NCI-H510A (cell line): ENCODE data around the gene SLC12A7.

Experiments
- DNase-seq: peaks from one replicate; lab custom pipeline; 2025; lab: John Stamatoyannopoulos, UW

The SLC12A7 gene

DNA sequence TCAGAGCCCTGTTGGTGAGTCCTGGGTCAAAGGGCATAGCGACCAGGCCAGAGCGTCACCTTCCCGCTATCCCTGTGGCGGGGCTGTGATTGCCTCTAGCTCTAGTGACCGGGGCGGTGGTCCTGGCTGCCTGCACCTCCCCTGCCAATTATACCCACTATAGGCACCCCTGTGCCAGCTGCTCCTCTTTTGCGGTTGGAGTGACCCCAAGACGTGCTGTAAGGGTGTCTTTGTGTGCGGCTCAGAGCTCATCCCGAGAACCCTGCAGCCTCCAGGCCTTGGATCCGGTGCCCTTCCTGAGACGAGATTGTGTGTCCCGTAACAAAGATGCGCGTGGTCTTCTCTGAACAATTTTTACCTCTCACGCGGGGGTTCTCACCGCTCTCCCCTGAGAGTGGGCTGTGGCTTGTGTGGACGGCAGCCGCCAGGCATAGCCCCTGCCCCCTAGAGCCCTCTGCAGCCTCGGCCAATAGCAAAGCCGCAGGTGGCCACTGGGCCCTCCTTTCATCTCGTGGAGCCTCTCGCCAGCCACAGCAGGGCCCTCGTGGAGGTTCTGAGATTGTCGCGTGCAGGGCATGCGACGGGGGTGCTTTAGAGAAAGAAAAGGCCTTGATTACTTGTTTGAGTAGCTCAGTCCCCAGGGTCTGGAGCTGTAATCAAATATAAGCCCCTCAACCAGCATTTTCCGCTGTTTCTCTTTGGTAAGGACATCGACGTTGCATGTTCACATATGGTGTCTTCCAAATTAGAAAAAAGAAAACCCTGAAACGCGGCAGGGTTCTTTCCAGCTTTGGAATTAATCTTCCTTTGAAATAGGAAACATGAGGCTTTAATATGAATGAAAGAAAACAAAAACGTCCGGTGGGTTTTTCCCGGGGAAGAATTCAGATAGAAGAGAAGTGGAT, 92.6 kb downstream of the SLC12A7 start:
- no peak for DNase-seq

- DNase-seq = no peak
Observed at GRCh38 chr5:1018596-1018995, 93.3 kb downstream of the SLC12A7 start.

- DNase-seq = no peak
Observed at GRCh38 chr5:1017691-1018455, 94.0 kb downstream of the SLC12A7 start.

DNA sequence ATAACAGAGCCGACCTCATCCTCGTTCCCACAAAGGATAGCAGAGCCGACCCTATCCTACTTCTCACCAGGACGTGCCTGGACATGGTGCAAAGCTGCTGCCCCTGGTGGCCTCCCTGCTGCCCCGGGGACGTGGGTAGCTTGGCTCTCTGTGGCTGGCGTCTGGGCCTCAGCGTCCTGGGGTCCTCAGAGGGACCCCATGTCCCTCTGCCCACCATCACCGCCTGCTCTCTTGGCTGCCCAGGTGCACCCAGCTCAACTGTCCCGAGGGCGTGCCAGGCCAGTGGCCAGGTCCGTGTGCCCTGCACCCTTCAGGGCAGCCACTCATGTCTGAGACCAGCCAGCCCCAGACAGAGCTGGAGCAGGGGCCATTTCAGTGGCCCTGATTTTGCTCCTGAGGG, 94.8 kb downstream of the SLC12A7 start:
- DNase-seq = no peak

- no peak for DNase-seq
Observed at GRCh38 chr5:1016476-1016875, 95.4 kb downstream of the SLC12A7 start.

DNA sequence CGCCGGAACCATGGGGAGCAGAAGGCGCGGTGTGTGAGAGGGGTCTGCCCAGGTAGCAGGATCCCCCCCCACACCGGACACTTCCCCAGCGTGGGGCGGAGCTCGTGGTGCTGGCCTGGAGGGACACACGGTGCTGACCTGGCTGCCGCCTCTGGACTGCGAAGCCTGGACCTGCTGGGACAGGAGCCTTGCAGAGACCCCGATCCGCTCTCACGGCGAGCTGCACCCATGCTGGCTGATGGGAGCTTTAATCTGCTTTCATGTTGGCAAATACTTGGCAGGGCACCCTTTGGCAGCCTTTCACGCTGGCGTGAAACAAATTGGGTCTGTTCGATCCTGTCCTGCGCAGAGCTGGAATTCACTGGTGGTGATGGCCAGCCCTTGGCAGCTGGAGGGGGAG, 95.8 kb downstream of the SLC12A7 start:
- no peak for DNase-seq

DNA sequence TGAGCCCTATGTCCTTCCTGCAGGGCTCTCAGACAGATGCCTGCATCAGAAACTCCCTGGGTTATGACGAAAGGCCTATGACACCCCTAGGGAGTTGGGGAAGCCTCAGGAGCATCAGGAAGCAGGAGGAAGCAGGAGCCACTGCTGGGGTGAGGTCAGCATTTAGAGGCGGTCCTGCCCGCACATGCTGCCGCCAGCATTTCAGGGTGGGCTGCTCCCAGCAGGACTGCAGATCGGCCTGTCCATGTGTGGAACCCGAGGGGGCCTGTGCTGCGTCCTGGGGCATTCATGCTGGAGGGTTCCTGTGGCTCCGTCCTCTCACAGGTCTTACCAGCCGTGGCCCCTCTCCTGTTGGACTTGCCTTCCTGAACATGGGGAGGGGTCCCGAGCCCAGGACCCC, 96.4 kb downstream of the SLC12A7 start:
- no peak for DNase-seq

DNA sequence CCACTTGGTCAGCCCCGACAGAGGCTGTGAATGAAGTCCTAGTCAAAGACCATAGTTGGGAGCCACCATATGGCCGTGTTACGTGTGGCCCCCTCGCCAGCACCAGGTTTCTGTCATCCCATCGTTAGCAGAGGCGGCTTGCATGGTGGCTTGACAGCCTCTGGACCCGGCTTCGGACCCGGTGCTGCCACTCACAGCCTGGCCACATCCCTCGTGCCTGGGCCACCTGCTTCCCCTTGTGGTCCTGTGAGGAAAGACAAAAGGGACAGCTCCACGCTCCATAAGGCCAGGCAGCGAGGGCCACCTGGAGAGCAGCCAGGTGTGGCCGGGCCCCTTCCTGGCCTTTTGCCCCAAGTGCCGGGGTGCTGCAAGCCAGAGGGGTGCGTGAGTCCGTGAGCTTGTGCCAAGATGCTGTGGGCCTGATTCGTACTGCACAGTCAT, 97.1 kb downstream of the SLC12A7 start:
- no peak for DNase-seq

GRCh38 chr5:1014346-1014745, 97.5 kb downstream of the SLC12A7 start:
- DNase-seq = no peak

- DNase-seq = no peak
Observed at GRCh38 chr5:1013948-1014301, 97.9 kb downstream of the SLC12A7 start.

GRCh38 chr5:1013238-1013947, 98.5 kb downstream of the SLC12A7 start:
- DNase-seq = no peak

- no peak for DNase-seq
Observed at GRCh38 chr5:1012900-1013237, 99.0 kb downstream of the SLC12A7 start.

DNA sequence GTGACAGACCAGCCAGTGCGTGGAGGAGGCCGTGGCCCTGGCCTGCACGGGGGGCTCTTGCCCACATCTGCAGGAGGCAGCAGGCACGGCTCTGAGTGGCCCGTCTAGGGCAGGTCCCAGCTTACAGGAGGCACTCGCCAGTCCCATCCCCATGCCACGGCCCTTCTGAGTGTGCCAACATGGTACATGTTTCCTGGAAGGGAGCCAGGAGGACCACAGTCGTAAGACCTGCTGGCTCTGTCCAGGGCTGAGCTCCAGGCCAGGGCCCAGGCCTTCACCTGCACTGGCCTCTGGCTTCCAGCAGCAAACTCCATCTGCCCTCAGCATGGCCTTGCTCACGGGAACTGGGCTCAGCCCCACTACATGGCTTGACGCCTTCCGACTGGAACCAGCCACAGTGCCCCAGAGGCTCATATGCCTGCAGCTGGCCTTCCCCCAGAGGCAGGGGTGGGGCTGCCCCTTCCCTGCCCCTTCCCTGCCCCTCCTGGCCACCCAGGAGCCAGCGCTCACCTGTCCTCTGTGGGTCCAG, 99.5 kb downstream of the SLC12A7 start:
- DNase-seq = no peak

DNA sequence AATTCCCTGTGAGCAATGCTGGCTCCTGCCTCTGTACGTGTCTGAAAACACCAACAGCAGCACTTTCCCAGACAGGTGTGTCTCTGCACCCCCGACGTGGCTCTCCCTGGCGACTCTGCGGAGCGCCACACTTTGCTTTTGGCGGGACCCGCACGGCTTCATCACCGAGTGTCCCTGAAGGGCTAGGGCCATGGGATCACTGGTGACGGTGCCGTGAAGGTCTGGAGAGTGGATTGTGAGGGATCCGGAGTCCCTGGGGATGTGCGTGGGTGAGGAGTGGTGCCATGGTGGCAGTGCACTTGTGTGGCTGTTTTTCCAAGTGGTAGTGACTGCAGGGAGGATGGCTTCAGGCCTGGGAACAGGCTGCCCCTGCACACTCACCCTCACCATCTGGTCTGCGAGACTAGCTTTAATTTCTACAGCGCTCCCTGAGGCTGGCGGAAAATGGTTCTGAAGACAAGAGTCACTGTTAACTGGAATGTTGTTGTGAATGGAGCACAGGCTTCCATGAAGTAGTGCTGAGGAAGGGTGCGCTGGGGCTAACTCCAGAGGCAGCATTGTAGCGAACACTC, 100.0 kb downstream of the SLC12A7 start:
- DNase-seq = no peak

GRCh38 chr5:1011226-1011631, 100.6 kb downstream of the SLC12A7 start:
- DNase-seq = peak; percentile 72

DNA sequence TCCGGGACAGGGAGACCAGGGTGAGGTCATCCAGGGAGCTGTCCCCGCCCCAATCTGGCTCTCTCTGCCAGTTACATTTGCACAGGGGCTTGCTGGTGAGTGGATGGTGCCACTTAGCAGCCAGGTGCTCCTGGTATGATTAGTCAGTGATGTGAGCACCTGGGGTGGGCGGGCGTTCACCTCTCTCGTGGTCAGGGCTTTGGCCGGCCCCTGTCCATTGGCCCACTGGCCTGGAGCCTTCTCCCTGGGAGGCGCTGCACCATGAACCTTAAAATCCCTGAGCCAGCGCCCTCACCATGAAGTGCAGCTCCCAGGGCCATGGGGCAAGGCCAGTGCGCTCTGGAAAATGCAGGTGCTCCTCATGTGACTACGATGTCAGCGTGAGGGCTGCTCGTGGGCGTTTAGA, 101.2 kb downstream of the SLC12A7 start:
- DNase-seq = peak; percentile 66

DNA sequence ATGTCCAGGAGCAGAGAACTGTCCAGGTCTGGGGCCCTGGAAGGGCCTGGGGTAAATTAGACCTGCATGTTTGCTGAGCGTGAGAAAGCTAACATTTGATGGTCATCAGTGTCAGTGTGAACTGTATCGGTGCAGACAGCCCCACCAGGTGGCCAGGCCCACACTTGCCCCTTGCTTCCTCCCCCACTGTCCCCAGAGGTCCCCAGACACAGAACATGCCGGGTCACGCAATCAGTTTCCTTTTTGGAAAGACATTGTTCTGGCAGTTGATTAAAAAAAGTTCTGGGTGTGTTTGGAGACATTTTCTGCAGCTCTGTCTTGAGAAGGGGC, 101.7 kb downstream of the SLC12A7 start:
- no peak for DNase-seq

GRCh38 chr5:1009359-1010180, 102.3 kb downstream of the SLC12A7 start:
- no peak for DNase-seq

GRCh38 chr5:1008451-1009358, 103.2 kb downstream of the SLC12A7 start, which contains the start of gene NKD2:
Gene NKD2, plus strand, starts transcription at chr5:1008802. Its CDS starts 256 bp downstream, at chr5:1009058.
- no peak for DNase-seq
